Fibroblast of villous mesenchyme (primary cell): ENCODE results near the gene MEDAG. TPM values are rescaled to one million over a fixed set of nuclear protein-coding genes. Genes with fewer than 3 reads are reported as not detected.

Experiments
- DNase-seq: peaks from one replicate; pipeline ENCODE4 v3.0.0-alpha.2; 2010; ENCODE audit warnings: low read depth
- H3K4me3 ChIP-seq: 2 replicates; pipeline ENCODE4 v1.5.1; 2011; ENCODE audit warnings: low read depth, mild to moderate bottlenecking, low read length
- total RNA-seq: library from RNA; depleted of rRNA; stranded (reverse); fragments of >200 nt; gene quantifications from 2 replicates; pipeline ENCODE4 v1.2.3, GENCODE V29; 2012
- TF ChIP-seq, protein P1 (sequence below): IDR thresholded peaks from 2 replicates; pipeline ENCODE4 v1.5.1; 2012; ENCODE audit warnings: low read depth, mild to moderate bottlenecking, low read length; ENCODE audit not compliant: insufficient read depth

MEDAG gene
- total RNA-seq, 1 donor = 12.1 TPM

DNA sequence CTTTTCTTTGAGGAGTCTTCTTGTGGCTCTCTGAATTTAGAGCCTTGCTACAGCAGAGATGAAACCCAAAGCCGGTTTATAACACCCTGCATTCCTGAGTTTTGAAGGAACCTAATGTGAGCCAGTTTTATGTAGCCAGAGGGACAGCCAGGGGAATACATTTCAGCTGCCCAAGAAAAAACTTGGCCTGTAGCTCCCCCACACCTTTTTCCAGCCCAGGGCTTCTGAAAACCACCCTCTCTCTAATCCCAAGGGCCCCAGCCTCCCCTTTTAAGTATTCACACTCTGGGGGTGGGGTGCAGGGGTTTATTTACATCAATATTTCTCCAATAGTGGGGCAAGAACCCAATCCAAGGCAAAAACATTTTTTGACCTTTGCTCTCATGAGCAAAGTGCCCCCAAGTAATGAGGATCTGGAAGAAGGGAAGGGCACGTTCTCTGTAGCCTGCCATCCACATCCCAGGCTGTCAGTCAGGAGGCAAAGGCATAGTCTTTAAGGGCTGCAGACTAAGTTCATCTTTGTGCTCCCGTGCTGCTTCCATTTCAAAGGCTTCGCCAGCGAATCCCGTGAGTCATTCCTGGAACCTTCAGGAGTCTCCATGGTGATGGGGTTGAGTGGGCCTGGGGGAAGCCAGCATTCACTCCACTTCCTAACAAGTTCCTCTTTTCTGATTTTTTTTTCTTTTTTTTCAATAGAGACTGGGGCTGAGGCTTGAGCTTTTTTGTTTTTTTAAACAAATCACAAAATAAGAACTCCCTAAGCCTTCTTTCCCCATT is 33.2 kb upstream of the MEDAG start:
- H3K4me3 ChIP-seq = no peak overlapping the region
- TF ChIP-seq, protein P1, sequence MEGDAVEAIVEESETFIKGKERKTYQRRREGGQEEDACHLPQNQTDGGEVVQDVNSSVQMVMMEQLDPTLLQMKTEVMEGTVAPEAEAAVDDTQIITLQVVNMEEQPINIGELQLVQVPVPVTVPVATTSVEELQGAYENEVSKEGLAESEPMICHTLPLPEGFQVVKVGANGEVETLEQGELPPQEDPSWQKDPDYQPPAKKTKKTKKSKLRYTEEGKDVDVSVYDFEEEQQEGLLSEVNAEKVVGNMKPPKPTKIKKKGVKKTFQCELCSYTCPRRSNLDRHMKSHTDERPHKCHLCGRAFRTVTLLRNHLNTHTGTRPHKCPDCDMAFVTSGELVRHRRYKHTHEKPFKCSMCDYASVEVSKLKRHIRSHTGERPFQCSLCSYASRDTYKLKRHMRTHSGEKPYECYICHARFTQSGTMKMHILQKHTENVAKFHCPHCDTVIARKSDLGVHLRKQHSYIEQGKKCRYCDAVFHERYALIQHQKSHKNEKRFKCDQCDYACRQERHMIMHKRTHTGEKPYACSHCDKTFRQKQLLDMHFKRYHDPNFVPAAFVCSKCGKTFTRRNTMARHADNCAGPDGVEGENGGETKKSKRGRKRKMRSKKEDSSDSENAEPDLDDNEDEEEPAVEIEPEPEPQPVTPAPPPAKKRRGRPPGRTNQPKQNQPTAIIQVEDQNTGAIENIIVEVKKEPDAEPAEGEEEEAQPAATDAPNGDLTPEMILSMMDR = no peak
- peak; percentile 81 for DNase-seq

- TF ChIP-seq, protein P1 = no peak
- H3K4me3 ChIP-seq = no peak overlapping the region
- DNase-seq = no peak
Measured at GRCh38 chr13:30873499-30873898, 32.6 kb upstream of the MEDAG start.

- TF ChIP-seq, protein P1 = no peak
- no peak overlapping the region for H3K4me3 ChIP-seq
- no peak for DNase-seq
Measured at GRCh38 chr13:30874111-30874510, 32.0 kb upstream of the MEDAG start.

- H3K4me3 ChIP-seq = no peak overlapping the region
- TF ChIP-seq, protein P1 = no peak
- no peak for DNase-seq
Measured at GRCh38 chr13:30874561-30874960, 31.5 kb upstream of the MEDAG start.

DNA sequence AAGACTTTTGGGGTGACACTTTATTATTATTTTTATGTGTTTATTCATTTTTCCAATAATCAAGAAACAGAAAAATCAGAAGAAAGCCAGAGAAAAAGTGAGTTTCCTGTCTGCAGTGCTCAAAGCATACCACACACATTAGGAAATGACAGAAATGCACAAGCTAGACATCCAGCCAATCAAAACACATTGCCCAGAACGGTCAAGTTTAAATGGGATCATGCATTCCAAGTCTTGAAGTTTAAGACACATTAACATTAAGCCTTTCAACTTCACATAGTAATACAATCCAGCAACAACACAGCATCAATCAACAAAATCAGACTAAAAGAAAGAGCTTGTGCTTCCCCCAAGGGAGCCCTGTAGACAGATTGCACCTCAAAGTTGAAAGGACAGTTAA is 28.7 kb upstream of the MEDAG start:
- peak; percentile 71 for DNase-seq
- TF ChIP-seq, protein P1 = no peak
- H3K4me3 ChIP-seq = no peak overlapping the region

GRCh38 chr13:30880151-30880855 is 25.8 kb upstream of the MEDAG start:
- no peak overlapping the region for H3K4me3 ChIP-seq
- no peak for DNase-seq

More at GRCh38 chr13:30880151-30880855, 25.8 kb upstream of the MEDAG start:
- TF ChIP-seq, protein P1 = no peak
